GM21723 (cell line): Measurements from ENCODE around the gene THNSL1.
A peak's percentile ranks its signal among the peaks of the same experiment; 100 is the strongest.
"Not testable (repeated sequence)": the region's sequence is repeated elsewhere in the genome, so short reads cannot be mapped to it uniquely, and the experiment has no call there.

Experiments used
- ATAC-seq: cut with Tn5 transposase; IDR thresholded peaks from one replicate; pipeline ENCODE4 v1.9.1; 2021; ENCODE audit warnings: mild to moderate bottlenecking, moderate library complexity; ENCODE audit not compliant: unreplicated experiment

Gene THNSL1

GRCh38 chr10:25016376-25017153, at the start of gene THNSL1:
TSS of gene THNSL1 (plus strand) at chr10:25016612. CDS start at chr10:25023224, 6,612 bp downstream.
- peak; percentile 98 for ATAC-seq

GRCh38 chr10:24966962-24967481, 49.4 kb upstream of the THNSL1 start:
- no peak for ATAC-seq

GRCh38 chr10:24968349-24968748, 48.1 kb upstream of the THNSL1 start:
- ATAC-seq = no peak

- not testable (repeated sequence) for ATAC-seq
Observed at GRCh38 chr10:24968951-24969350, 47.5 kb upstream of the THNSL1 start.

- ATAC-seq = no peak
Observed at GRCh38 chr10:24969841-24970281, 46.6 kb upstream of the THNSL1 start.

- no peak for ATAC-seq
Observed at GRCh38 chr10:24971374-24971773, 45.0 kb upstream of the THNSL1 start.

- no peak for ATAC-seq
Observed at GRCh38 chr10:24973163-24973562, 43.2 kb upstream of the THNSL1 start.

- no peak for ATAC-seq
Observed at GRCh38 chr10:24974976-24975375, 41.4 kb upstream of the THNSL1 start.

- no peak for ATAC-seq
Observed at GRCh38 chr10:24979685-24980084, 36.7 kb upstream of the THNSL1 start.

- no peak for ATAC-seq
Observed at GRCh38 chr10:24981161-24981710, 35.2 kb upstream of the THNSL1 start.

GRCh38 chr10:24982319-24983112, 33.9 kb upstream of the THNSL1 start:
- peak; percentile 74 for ATAC-seq

- ATAC-seq = no peak
Observed at GRCh38 chr10:24983130-24983529, 33.3 kb upstream of the THNSL1 start.

- ATAC-seq = no peak
Observed at GRCh38 chr10:24983946-24984345, 32.5 kb upstream of the THNSL1 start.

GRCh38 chr10:24984906-24985305, 31.5 kb upstream of the THNSL1 start:
- ATAC-seq = no peak

GRCh38 chr10:24988831-24989640, 27.4 kb upstream of the THNSL1 start:
- ATAC-seq = no peak

GRCh38 chr10:24989867-24990266, 26.5 kb upstream of the THNSL1 start:
- no peak for ATAC-seq

- ATAC-seq = no peak
Observed at GRCh38 chr10:24991298-24991697, 25.1 kb upstream of the THNSL1 start.

- no peak for ATAC-seq
Observed at GRCh38 chr10:24992512-24993133, 23.8 kb upstream of the THNSL1 start.

- no peak for ATAC-seq
Observed at GRCh38 chr10:24993237-24993958, 23.0 kb upstream of the THNSL1 start.

- no peak for ATAC-seq
Observed at GRCh38 chr10:24995072-24995471, 21.3 kb upstream of the THNSL1 start.
